ENCODE measurements around the gene POLR2A.

POLR2A gene

GRCh38 chr17:7484067-7484918 lies at the start of gene POLR2A:
TSS of gene POLR2A (plus strand) at chr17:7484366.
- peak within 1 kb of the TSS; percentile 100 for H3K4me2 ChIP-seq (ENCODE audit: low read length)
- no peaks in the 10 kb centered on the region for H3K9me3 ChIP-seq (ENCODE audit: control insufficient read depth, low read length)
- H3K9ac ChIP-seq: peak within 1 kb of the TSS; percentile 57
- peak; percentile 14 for TF ChIP-seq CTCF (IDR thresholded peaks at IDR 0.05)
- peak within 1 kb of the TSS; percentile 98 for H3K27ac ChIP-seq
- no peaks in the 10 kb centered on the region for H3K36me3 ChIP-seq (ENCODE audit: control insufficient read depth, insufficient read depth, low read length)
- peaks cover 49% of the 10 kb centered on the region for H3K79me2 ChIP-seq
- H2AFZ ChIP-seq: peak within 1 kb of the TSS; percentile 80
- peaks cover 12% of the 10 kb centered on the region for H3K4me1 ChIP-seq
- H3K4me3 ChIP-seq (ENCODE audit: low read depth, low read length): peak within 1 kb of the TSS; percentile 97
- H3K27me3 ChIP-seq (ENCODE audit: control insufficient read depth, insufficient read depth, low read length): no peaks in the 10 kb centered on the region

GRCh38 chr17:7435676-7436555 lies 48.2 kb upstream of the POLR2A start:
- Histone ChIP-seq H2AFZ (peak overlapping the region; percentile 88), H3K4me2 (ENCODE audit: low read length) (peak overlapping the region; percentile 72), H3K9me3 (ENCODE audit: control insufficient read depth, low read length) (no peaks in the 10 kb centered on the region), H3K4me3 (ENCODE audit: low read depth, low read length) (peak overlapping the region; percentile 70), H3K4me1 (peaks cover 7% of the 10 kb centered on the region), H3K79me2 (no peaks in the 10 kb centered on the region), H3K9ac (no peak overlapping the region), H3K27ac (no peak overlapping the region), H3K36me3 (ENCODE audit: control insufficient read depth, insufficient read depth, low read length) (no peaks in the 10 kb centered on the region), H3K27me3 (ENCODE audit: control insufficient read depth, insufficient read depth, low read length) (no peaks in the 10 kb centered on the region)
- TF ChIP-seq CTCF (IDR thresholded peaks at IDR 0.05): peak; percentile 5

- H3K4me1 ChIP-seq: peaks cover 10% of the 10 kb centered on the region
- peak overlapping the region; percentile 72 for H3K4me2 ChIP-seq (ENCODE audit: low read length)
- H3K9me3 ChIP-seq (ENCODE audit: control insufficient read depth, low read length): no peaks in the 10 kb centered on the region
- H3K79me2 ChIP-seq: no peaks in the 10 kb centered on the region
- peak overlapping the region; percentile 74 for H3K27ac ChIP-seq
- no peaks in the 10 kb centered on the region for H3K27me3 ChIP-seq (ENCODE audit: control insufficient read depth, insufficient read depth, low read length)
- peak overlapping the region; percentile 88 for H2AFZ ChIP-seq
- H3K9ac ChIP-seq: peak overlapping the region; percentile 40
- peak; percentile 96 for TF ChIP-seq CTCF (IDR thresholded peaks at IDR 0.05)
- peak overlapping the region; percentile 70 for H3K4me3 ChIP-seq (ENCODE audit: low read depth, low read length)
- H3K36me3 ChIP-seq (ENCODE audit: control insufficient read depth, insufficient read depth, low read length): no peaks in the 10 kb centered on the region
These were observed 47.4 kb upstream of the POLR2A start for GRCh38 chr17:7436556-7437368.

GRCh38 chr17:7437369-7437863 lies 46.8 kb upstream of the POLR2A start:
- TF ChIP-seq CTCF (IDR thresholded peaks at IDR 0.05): no peak
- peak overlapping the region; percentile 74 for H3K27ac ChIP-seq
- no peaks in the 10 kb centered on the region for H3K9me3 ChIP-seq (ENCODE audit: control insufficient read depth, low read length)
- peak overlapping the region; percentile 88 for H2AFZ ChIP-seq
- no peaks in the 10 kb centered on the region for H3K36me3 ChIP-seq (ENCODE audit: control insufficient read depth, insufficient read depth, low read length)
- no peaks in the 10 kb centered on the region for H3K27me3 ChIP-seq (ENCODE audit: control insufficient read depth, insufficient read depth, low read length)
- H3K4me1 ChIP-seq: peaks cover 10% of the 10 kb centered on the region
- peak overlapping the region; percentile 40 for H3K9ac ChIP-seq
- H3K4me2 ChIP-seq (ENCODE audit: low read length): peak overlapping the region; percentile 55
- no peaks in the 10 kb centered on the region for H3K79me2 ChIP-seq
- H3K4me3 ChIP-seq (ENCODE audit: low read depth, low read length): peak overlapping the region; percentile 25
